PFSK-1 (cell line): Measurements from ENCODE around the gene C5AR1.

ENCODE experiments used
- FOXP2 ChIP-seq: optimal IDR thresholded peaks from 2 replicates; pipeline ENCODE3; 2011; ENCODE audit warnings: borderline replicate concordance, control low read depth, inconsistent platforms; ENCODE audit not compliant: insufficient read depth; ENCODE audit errors: extremely low read length, extremely low read depth
- POLR2AphosphoS5 ChIP-seq: IDR thresholded peaks from 2 replicates; pipeline ENCODE4 v1.6.1; 2012; ENCODE audit warnings: low read depth, mild to moderate bottlenecking, control low read depth, low read length, moderate library complexity
- REST ChIP-seq, 2 experiments: IDR thresholded peaks; 2 replicates each; pipeline versions ENCODE4 v1.6.1 to v1.8.0; 2011 to 2012; ENCODE audit warnings: low read depth in 2 of 2, low read length in 2 of 2, control low read depth in 1 of 2, inconsistent platforms in 1 of 2, mild to moderate bottlenecking in 1 of 2, moderate library complexity in 1 of 2; ENCODE audit not compliant: insufficient read depth in 1 of 2
- SIN3A ChIP-seq: IDR thresholded peaks from 2 replicates; pipeline ENCODE4 v1.6.1; 2012; ENCODE audit warnings: mild to moderate bottlenecking, low read length, moderate library complexity, borderline replicate concordance; ENCODE audit not compliant: insufficient read depth
- TAF1 ChIP-seq: IDR thresholded peaks from 2 replicates; pipeline ENCODE4 v1.6.1; 2012; ENCODE audit warnings: low read length, control low read depth, borderline replicate concordance; ENCODE audit not compliant: insufficient read depth

The C5AR1 gene

GRCh38 chr19:47303966-47304365 lies 5.7 kb upstream of the C5AR1 start:
- no peak for TF ChIP-seq FOXP2

- TF ChIP-seq TAF1 (no peak), REST (IDR thresholded peaks at IDR 0.05; ENCODE audit: insufficient read depth in 1 of 2, low read depth in 2 of 2, low read length in 2 of 2) (no peak), FOXP2 (peak; percentile 19)
Observed at GRCh38 chr19:47305309-47305751, 4.3 kb upstream of the C5AR1 start.

- TF ChIP-seq TAF1 (no peak), REST (IDR thresholded peaks at IDR 0.05; ENCODE audit: insufficient read depth in 1 of 2, low read depth in 2 of 2, low read length in 2 of 2) (no peak), FOXP2 (no peak), SIN3A (no peak), POLR2AphosphoS5 (no peak)
Observed at GRCh38 chr19:47306303-47306702, 3.4 kb upstream of the C5AR1 start.

GRCh38 chr19:47309038-47309437 lies 623 bp upstream of the C5AR1 start:
- TF ChIP-seq FOXP2 (no peak), REST (IDR thresholded peaks at IDR 0.05; ENCODE audit: insufficient read depth in 1 of 2, low read depth in 2 of 2, low read length in 2 of 2) (no peak), POLR2AphosphoS5 (no peak), TAF1 (no peak), SIN3A (no peak)

- TF ChIP-seq REST (IDR thresholded peaks at IDR 0.05; ENCODE audit: insufficient read depth in 1 of 2, low read depth in 2 of 2, low read length in 2 of 2), result no peak
- TF ChIP-seq POLR2AphosphoS5, result no peak
- TF ChIP-seq SIN3A, result no peak
- TF ChIP-seq FOXP2, result no peak
- no peak for TF ChIP-seq TAF1
Observed at GRCh38 chr19:47310323-47310722, 662 bp downstream of the C5AR1 start.
